Motor neuron (in vitro differentiated cells): ENCODE data around the gene TSPEAR. TPM values are rescaled to one million over a fixed set of nuclear protein-coding genes. Genes with fewer than 3 reads are reported as not detected.
"Not testable (repeated sequence)": the region's sequence is repeated elsewhere in the genome, so short reads cannot be mapped to it uniquely, and the experiment has no call there.

Source experiments
- ATAC-seq, 8 experiments: fragments of 200-7000 bp; cut with Tn5 transposase; replicated peaks in 6 of 8; 2 replicates each; pipeline ENCODE4 v1.8.0; 2021; ENCODE audit warnings: mild to moderate bottlenecking in 8 of 8, moderate library complexity in 8 of 8
- H3K27ac ChIP-seq, 2 donors: fragments of 250-450 bp; sonication (Bioruptor Pico); 2 replicates each; pipeline ENCODE4 v1.9.0; 2021; ENCODE audit warnings: antibody characterized with exemption in 2 of 2, mild to moderate bottlenecking in 2 of 2, moderate library complexity in 1 of 2
- H3K4me1 ChIP-seq, 2 donors: fragments of 250-450 bp; sonication (Bioruptor Pico); replicated peaks in 1 of 2; 2 replicates each; pipeline ENCODE4 v1.6.1; 2021; ENCODE audit warnings: antibody characterized with exemption in 2 of 2, mild to moderate bottlenecking in 2 of 2, moderate library complexity in 1 of 2
- H3K4me3 ChIP-seq, 5 donors: fragments of 250-450 bp; sonication (Bioruptor Pico); 2 replicates each; pipeline ENCODE4 v1.9.0; 2021; ENCODE audit warnings: antibody characterized with exemption in 5 of 5, mild to moderate bottlenecking in 5 of 5, moderate library complexity in 4 of 5
- WGBS, 10 experiments: fragments of 450-650 bp; shearing (Covaris generic); methylation state at CpG; one replicate each; pipeline ENCODE4 v1.0.0; 2022; 5-methylcytosine and 5-hydroxymethylcytosine counted together
- in situ Hi-C, 9 experiments: fragments of 400-800 bp; cut with MboI; loops; one replicate each; pipeline ENCODE4 v1.15.0; 2021; ENCODE audit warnings: low sequenced_read_pairs in 9 of 9, low pct_unique_long_range_greater_than_20kb in 2 of 9; ENCODE audit not compliant: unreplicated experiment in 9 of 9
- total RNA-seq, 8 experiments: library from RNA; unstranded; fragments of 300-600 nt; gene quantifications; 2 replicates each; pipeline versions ENCODE4 v1.2.3 to v1.2.4, GENCODE V29; 2022

TSPEAR gene
- total RNA-seq, 8 experiments from 2014 or later = 0.21 to 0.66 (median 0.31) TPM; not detected in 1

DNA sequence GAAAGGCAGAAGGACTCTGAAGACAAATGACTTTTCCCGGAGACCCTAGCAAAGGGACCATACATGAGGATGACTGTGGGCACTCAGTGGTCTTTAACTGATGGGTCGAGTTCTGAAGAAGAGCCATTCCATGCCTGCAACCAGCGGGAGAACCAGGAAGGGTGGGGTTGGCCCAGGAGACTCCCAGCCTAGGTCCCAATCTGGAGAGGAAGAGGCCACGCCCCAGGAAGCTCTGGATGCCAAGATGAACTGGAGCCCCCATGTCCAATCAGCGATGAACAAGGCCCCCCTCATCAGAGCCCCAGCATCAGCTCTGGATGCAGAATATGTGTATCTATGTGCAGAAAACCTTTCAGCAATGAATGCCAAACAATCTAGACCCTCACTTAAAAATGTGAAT, 70.6 kb downstream of the TSPEAR start:
- 40 to 100% (median 83%) methylated on average over 1 to 4 of the region's 5 CpGs; no CpG with 5 or more reads in 3 of the 10 experiments for WGBS, 10 experiments
- ATAC-seq = no peak
- no peaks in the 10 kb centered on the region for H3K4me1 ChIP-seq
- in situ Hi-C loops = no loop called here
- no peak overlapping the region for H3K27ac ChIP-seq
- no peak overlapping the region for H3K4me3 ChIP-seq

DNA sequence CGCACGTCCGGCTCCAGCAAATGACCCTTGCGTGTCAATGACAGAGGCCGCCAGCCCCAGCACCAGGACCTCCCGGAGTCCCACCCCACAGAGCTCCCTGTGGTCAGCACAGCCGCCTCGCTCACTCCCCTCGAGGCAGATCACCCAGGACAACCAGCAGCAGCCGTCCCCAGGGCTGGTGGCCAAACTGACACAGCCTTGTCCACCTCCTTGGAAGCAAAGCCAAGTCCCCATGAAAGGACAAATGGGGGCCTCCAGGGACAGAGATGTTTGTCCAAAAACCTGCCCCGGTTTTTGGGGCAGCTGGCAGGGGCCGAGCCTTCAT, 72.1 kb downstream of the TSPEAR start:
- no peak overlapping the region for H3K27ac ChIP-seq
- WGBS, 10 experiments = 0 to 93% (median 87%) methylated on average over 1 to 3 of the region's 12 CpGs; no CpG with 5 or more reads in 7 of the 10 experiments
- no peak overlapping the region for H3K4me3 ChIP-seq
- H3K4me1 ChIP-seq = no peaks in the 10 kb centered on the region
- no peak for ATAC-seq
- in situ Hi-C loops = no loop called here

DNA sequence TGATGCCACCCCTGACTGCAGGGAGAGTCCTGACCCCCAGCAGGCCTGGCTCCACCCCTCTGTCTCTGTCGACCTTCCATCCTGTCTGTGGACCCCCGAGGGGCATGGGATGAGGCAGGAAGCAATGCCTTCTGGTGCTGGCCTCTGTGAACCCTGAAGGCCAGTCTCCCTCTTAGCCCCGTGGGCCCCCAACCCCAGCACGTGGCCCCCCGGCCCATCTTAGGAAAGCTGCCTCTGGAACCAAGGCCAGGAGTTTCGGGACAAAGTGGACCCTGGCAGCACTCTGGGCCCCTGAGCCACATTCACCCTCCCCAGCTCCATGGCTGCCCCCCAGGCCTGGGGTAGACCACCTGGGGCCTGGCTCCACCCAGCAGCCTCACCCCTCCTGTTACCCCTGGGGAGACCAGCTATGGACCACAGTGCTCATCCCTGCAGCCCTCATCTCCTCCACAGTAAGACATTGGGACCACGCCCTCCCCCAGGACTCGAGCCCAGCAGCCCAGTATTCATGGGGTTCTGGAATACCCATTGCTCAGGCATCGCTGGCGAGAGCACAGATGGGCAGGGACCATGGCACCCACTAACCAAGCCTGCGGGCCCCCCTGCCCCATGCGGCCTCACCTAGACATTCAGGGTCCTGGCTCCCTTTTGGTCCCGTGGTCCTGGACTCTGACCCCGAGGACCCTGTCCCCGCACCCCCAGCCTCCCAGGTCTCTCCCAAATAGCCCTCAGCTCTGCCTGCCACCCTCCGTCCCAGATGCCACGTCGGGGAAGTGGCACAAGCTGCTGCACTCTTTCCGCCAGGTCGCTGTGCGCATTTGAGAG, 72.7 kb downstream of the TSPEAR start:
- H3K27ac ChIP-seq, in situ Hi-C loops, H3K4me3 ChIP-seq, ATAC-seq, H3K4me1 ChIP-seq: not testable (repeated sequence)
- 100% methylated on average over 2 of the region's 21 CpGs; no CpG with 5 or more reads in 9 of the 10 experiments for WGBS, 10 experiments

DNA sequence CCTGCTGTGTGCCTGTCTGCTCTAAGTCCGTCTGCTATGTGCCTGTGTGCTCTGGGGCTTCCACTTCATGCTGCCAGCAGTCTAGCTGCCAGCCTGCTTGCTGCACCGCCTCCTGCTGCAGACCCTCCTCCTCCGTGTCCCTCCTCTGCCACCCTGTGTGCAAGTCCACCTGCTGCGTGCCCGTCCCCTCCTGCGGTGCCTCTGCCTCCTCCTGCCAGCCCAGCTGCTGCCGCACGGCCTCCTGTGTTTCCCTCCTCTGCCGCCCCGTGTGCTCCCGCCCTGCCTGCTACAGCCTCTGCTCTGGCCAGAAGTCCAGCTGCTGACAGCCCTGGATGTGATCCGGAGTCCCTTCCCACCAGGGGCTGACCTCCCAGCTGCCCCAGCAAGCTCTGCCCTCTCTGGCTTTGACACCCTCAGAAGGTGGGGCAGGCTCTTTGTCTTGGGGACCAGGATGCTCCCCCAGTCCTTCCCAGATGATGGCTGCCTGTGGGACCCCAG, 73.5 kb downstream of the TSPEAR start:
- H3K4me3 ChIP-seq, H3K4me1 ChIP-seq, H3K27ac ChIP-seq, in situ Hi-C loops: not testable (repeated sequence)
- ATAC-seq = peak in 1 of 8 experiments; percentile 10
- WGBS, 10 experiments = 75% methylated on average over 2 of the region's 12 CpGs; no CpG with 5 or more reads in 9 of the 10 experiments

DNA sequence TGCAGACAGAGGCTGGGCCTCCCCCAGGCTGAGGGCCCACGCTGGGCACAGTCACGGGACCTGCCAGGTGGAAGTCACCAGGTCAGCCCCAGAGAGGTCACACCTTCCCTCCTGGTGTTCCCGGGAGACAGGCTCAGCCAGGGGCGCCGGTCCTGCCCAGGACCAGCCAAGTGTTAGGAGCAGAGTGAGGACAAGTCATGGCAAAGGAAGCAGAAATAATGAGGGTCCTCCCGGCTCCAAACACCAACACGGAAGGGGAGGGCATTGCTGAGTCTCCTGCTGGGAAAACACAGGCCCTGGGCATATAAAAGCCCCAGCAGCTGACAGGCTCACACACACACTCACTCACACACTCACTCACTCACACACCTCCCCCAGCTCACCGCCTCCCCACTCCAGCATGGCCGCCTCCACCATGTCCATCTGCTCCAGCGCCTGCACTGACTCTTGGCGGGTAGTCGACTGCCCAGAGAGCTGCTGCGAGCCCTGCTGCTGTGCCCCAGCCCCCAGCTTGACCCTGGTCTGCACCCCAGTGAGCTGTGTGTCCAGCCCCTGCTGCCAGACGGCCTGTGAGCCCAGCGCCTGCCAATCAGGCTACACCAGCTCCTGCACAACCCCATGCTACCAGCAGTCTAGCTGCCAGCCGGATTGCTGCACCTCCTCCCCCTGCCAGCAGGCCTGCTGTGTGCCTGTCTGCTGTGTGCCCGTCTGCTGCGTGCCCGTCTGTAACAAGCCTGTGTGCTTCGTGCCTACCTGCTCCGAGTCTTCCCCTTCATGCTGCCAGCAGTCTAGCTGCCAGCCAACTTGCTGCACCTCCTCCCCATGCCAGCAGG, 74.1 kb downstream of the TSPEAR start, which contains the start of gene KRTAP10-10:
Gene KRTAP10-10, plus strand, starts transcription at position 339 of the 833 bp plus-strand sequence. Its CDS starts 62 bp downstream, at position 401.
- H3K4me1 ChIP-seq = no peaks in the 10 kb centered on the region
- no peak within 1 kb of the TSS for H3K27ac ChIP-seq
- peak in 5 of 8 experiments; percentile 75 to 95 (median 93) for ATAC-seq
- in situ Hi-C loops = no loop called here
- no peak within 1 kb of the TSS for H3K4me3 ChIP-seq
- WGBS, 10 experiments = 0 to 60% (median 17%) methylated on average over 1 to 3 of the region's 21 CpGs; no CpG with 5 or more reads in 7 of the 10 experiments

DNA sequence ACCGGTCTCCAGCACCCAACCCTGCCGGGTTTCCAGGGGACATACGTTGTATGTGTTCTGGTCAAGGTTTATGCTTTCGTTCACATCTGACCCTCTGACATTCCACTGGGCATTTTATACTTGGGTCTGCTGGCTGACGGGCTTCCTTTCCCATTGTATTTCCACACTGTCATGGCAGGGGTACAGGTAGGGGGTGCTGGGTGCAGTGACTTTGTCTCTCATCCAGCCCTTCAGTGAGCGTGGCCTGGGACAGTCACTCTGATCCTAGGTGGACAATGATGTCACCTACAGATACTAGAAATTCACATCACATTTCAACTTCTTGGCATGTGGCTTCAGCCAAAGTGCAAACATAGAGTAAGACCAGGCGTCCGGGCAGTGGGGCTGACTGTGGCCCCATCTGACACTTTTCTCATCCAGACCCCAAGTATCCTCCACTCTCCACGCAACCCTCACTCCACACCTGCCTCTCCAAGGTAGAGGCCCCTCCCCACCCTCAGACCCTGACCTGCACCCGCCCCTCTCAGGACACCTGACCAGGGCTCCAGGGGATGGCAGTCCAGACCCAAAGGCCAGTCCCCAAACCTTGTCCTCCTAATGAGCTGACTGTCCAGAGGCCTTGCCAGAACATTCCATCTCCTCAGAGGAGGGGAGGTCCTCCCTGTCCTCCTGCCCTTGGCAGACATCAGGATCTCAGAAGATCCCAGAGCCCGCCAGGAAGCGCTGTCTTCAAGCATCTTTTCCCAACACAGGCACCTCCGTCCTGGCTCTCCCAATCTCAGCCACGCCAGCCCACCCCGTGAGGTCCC, 75.0 kb downstream of the TSPEAR start:
- ATAC-seq = no peak
- WGBS, 10 experiments = 16 to 100% (median 79%) methylated on average over 2 to 6 of the region's 15 CpGs; no CpG with 5 or more reads in 3 of the 10 experiments
- H3K4me1 ChIP-seq = no peaks in the 10 kb centered on the region
- no peak overlapping the region for H3K4me3 ChIP-seq
- in situ Hi-C loops = no loop called here
- no peak overlapping the region for H3K27ac ChIP-seq

DNA sequence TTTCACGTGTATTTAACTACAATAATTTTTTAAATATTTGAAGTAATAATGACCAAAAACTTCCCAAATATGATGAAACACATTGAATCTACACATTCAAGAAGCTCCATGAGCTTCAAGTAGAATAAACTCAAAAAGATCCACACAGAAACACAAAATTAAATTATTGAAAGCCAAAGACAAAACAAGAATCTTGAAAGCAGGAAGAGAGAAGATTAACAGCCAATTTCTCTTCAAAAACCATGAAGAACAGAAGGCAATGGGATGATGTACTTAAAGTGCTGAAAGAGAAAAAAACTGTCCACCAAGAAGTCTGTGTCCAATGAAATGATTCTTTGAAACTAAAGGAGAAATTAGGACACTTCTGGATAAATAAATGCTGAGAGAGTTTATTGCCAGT, 79.3 kb downstream of the TSPEAR start:
- no peak for ATAC-seq
- in situ Hi-C loops = no loop called here
- WGBS, 10 experiments = 20 to 100% (median 75%) methylated on average over 1 of the region's 1 CpG; no CpG with 5 or more reads in 1 of the 10 experiments
- H3K27ac ChIP-seq = no peak overlapping the region
- no peak overlapping the region for H3K4me3 ChIP-seq
- no peaks in the 10 kb centered on the region for H3K4me1 ChIP-seq

DNA sequence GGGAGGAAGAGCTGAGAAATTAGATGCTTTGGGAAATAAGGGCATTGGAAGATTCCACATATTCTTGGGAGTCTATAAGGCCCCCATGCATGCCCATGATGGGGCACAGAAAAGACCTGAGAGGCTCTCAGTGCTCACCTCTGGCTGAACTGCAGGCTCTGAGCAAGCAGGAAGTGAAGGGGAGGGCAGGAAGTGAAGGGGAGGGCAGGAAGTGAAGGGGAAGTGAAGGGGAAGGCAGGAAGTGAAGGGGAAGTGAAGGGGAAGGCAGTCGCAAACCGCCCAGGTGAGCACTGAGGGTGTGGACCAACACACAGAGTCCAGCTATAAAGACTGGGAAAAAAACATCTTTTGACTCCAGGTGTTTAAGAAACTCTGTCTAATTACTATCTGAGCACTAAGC, 80.9 kb downstream of the TSPEAR start:
- in situ Hi-C loops = no loop called here
- no peak for ATAC-seq
- H3K4me3 ChIP-seq = no peak overlapping the region
- WGBS, 10 experiments = 100% methylated on average over 2 of the region's 2 CpGs; no CpG with 5 or more reads in 9 of the 10 experiments
- H3K4me1 ChIP-seq = no peaks in the 10 kb centered on the region
- H3K27ac ChIP-seq = no peak overlapping the region

DNA sequence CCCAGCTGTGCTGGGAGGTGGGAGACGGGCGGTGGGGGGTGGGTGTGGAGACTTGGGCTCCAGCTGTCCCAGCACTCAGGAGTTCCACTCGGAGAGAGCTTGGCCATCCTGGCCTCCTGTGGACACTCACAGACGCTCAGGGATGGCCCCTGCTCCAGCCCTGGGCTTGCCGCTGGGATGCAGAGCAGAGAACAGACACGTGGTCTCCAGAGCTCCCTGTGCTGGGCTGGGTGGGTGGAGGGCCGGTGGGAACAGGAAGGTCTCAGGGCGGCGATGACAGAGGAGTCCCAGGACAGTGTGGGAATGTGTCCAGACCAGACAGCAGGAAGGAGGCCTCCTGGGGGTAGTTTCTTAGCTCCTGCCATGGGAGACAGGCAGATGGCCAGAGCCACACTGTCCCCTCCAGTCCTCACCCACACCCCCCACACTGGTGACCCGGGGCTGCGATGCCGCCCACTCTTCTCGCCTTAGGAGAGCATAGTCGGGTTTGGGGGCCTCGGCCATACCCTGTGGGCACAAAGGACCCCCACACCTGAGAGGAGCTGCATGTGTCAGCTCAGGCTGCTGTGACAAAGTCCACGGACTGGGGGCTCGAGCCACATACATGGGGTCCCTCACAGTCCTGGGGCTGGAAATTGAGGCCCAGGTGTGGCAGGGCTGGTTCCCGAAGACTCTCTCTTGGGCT, 82.5 kb downstream of the TSPEAR start:
- WGBS, 10 experiments = 8 to 92% (median 30%) methylated on average over 2 to 7 of the region's 18 CpGs; no CpG with 5 or more reads in 7 of the 10 experiments
- in situ Hi-C loops = no loop called here
- ATAC-seq = peak in 4 of 8 experiments; percentile 24 to 94 (median 50)

DNA sequence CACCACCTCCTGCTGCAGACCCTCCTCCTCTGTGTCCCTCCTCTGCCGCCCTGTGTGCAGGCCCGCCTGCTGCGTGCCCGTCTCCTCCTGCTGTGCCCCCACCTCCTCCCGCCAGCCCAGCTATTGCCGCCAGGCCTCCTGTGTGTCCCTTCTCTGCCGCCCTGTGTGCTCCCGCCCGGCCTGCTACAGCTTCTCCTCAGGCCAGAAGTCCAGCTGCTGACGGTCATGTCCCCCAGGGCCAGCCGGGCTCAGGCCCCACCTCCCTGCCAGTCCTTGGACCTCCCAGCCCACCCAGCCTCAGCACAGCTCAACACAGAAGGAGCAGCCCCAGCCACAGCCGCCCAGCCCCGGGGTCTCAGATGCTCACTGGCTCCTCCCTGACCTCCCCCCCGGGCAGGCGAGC, 83.5 kb downstream of the TSPEAR start:
- H3K4me3 ChIP-seq, in situ Hi-C loops, H3K27ac ChIP-seq, H3K4me1 ChIP-seq: not testable (repeated sequence)
- WGBS, 10 experiments = 52% methylated on average over 5 of the region's 15 CpGs; no CpG with 5 or more reads in 9 of the 10 experiments
- ATAC-seq = peak in 4 of 8 experiments; percentile 26 to 32 (median 30)

More for the DNA sequence above, 82.5 kb downstream of the TSPEAR start:
- H3K4me1 ChIP-seq = no peaks in the 10 kb centered on the region
- no peak overlapping the region for H3K27ac ChIP-seq
- no peak overlapping the region for H3K4me3 ChIP-seq

DNA sequence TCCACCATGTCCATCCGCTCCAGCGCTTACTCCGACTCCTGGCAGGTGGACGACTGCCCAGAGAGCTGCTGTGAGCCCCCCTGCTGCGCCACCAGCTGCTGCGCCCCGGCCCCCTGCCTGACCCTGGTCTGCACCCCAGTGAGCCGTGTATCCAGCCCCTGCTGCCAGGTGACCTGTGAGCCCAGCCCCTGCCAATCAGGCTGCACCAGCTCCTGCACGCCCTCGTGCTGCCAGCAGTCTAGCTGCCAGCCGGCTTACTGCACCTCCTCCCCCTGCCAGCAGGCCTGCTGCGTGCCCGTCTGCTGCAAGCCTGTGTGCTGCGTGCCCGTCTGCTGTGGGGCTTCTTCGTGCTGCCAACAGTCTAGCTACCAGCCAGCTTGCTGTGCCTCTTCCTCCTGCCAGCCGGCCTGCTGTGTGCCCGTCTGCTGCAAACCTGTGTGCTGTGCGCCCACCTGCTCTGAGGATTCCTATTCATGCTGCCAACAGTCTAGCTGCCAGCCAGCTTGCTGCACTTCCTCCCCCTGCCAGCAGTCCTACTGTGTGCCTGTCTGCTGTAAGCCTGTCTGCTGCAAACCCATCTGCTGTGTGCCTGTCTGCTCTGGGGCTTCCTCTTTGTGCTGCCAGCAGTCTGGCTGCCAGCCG, 84.1 kb downstream of the TSPEAR start:
- ATAC-seq, H3K27ac ChIP-seq, H3K4me3 ChIP-seq, in situ Hi-C loops, H3K4me1 ChIP-seq: not testable (repeated sequence)
- 0% methylated on average over 1 of the region's 20 CpGs; no CpG with 5 or more reads in 8 of the 10 experiments for WGBS, 10 experiments
